GM21367 (cell line): ENCODE measurements around the gene AFG1L.
"Not testable (repeated sequence)": the region's sequence is repeated elsewhere in the genome, so short reads cannot be mapped to it uniquely, and the experiment has no call there.

ENCODE experiments used
- ATAC-seq: cut with Tn5 transposase; IDR thresholded peaks from one replicate; pipeline ENCODE4 v1.9.1; 2021; ENCODE audit not compliant: unreplicated experiment

Gene AFG1L

GRCh38 chr6:108449717-108450116 is 154.9 kb downstream of the AFG1L start:
- not testable (repeated sequence) for ATAC-seq

- no peak for ATAC-seq
Observed at GRCh38 chr6:108451816-108452215, 157.0 kb downstream of the AFG1L start.

- no peak for ATAC-seq
Observed at GRCh38 chr6:108452711-108453195, 157.9 kb downstream of the AFG1L start.

DNA sequence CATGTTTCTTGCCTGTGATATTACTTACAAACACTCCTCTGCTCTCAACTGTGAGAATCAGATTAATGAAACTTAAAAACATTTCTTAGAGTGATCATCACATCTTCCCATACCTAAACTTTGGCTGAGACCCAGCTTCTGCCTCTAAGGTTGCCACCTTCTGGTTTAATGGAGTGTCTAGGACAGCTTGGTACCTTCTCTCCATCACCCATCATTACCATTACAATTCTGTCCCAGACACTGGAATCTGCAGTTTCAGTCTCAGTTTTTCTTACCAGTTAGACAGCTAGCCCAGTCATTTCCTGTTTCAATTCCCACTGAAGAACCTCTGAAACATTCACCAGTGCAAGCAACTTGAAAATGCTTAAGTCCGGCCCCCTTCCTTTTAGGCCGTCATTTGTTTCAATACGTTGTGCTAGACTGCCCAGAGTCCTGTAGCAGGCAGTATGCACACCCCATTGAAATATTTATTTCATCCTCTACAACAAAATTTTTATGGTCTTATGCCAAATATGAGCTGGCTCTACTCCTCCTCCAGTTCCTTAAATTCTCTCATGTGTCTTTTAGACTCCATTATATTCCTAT is 158.8 kb downstream of the AFG1L start:
- ATAC-seq = no peak

GRCh38 chr6:108454356-108454755 is 159.5 kb downstream of the AFG1L start:
- ATAC-seq = no peak

DNA sequence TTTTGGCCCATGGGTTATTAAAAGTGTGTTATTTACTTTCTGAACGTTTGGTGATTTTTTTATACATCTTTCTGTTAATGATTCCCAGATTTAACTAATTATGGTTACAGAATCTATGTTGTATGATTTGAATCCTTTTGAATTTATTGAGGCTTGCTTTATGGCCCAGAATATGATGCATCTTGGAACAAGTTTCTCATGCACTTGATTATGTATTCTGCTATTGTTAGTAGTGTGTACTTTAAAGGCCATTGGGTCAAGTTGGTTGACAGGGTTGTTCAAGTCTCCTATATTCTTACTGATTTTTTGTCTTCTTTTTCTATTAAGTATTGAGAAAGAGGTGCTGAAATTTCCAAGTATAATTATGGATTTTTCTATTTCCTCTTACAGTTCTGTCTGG is 160.8 kb downstream of the AFG1L start:
- no peak for ATAC-seq

GRCh38 chr6:108463784-108464183 is 168.9 kb downstream of the AFG1L start:
- ATAC-seq = no peak

- no peak for ATAC-seq
Observed at GRCh38 chr6:108464418-108465097, 169.7 kb downstream of the AFG1L start.

DNA sequence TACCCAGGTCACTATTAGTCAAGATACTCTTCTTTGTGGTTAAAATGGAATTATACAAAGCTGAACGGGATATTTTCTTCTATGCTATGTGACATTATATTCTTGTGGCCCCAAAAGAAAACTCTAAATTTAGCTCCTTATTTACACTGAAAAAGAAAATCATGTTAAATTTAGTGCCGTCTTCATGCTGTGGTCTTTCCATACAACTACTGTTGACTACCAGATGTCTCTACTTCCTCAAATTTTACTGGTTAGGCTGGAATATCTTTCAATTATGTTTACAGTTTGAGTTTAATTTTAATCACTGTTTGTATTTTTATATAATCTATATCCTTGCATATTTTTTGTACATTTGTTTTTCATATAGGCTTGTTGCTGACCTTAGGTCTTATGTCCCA is 170.2 kb downstream of the AFG1L start:
- no peak for ATAC-seq

GRCh38 chr6:108468346-108468745 is 173.5 kb downstream of the AFG1L start:
- ATAC-seq = no peak

DNA sequence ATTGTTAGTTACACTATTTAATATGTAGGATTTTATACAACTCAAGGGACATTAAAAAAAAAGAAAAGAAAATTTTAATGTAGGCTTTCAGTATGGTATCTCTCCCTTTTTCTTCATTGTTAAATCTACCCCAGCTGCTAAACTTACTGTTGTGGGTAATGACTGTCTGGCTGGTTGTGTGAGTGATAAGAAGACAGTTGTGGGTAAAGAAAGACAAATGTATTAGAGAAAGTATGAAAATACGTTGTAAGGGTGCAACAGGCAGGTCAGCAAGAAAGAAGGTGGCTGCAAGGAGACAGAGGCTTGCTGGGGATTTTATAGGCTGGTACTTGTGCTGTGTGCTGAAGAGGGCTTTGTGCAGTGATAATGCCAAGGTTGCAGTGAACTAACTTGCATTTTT is 174.5 kb downstream of the AFG1L start:
- no peak for ATAC-seq

- no peak for ATAC-seq
Observed at GRCh38 chr6:108473197-108473596, 178.3 kb downstream of the AFG1L start.

GRCh38 chr6:108476376-108476775 is 181.5 kb downstream of the AFG1L start:
- ATAC-seq = no peak

GRCh38 chr6:108476847-108477430 is 182.1 kb downstream of the AFG1L start:
- ATAC-seq = no peak

DNA sequence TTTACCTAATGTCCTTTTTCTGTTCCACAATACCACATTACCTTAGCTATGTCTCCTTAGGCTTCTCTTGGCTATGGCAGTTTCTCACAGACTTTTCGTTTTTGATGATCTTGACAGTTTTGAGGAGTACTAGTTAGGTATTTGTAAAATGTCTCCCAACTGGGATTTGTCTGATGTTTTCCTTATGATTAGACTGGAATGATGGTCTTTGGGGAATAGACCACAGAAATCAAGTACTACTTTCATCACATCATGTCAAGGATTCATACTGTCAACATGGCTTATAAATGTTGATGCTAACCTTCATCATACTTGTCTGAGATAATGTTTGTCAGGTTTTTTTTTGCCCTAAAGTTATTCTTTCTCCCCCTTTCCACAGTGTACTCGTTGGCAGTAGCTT is 187.7 kb downstream of the AFG1L start:
- ATAC-seq = no peak

GRCh38 chr6:108484016-108484415 is 189.2 kb downstream of the AFG1L start:
- ATAC-seq = no peak

DNA sequence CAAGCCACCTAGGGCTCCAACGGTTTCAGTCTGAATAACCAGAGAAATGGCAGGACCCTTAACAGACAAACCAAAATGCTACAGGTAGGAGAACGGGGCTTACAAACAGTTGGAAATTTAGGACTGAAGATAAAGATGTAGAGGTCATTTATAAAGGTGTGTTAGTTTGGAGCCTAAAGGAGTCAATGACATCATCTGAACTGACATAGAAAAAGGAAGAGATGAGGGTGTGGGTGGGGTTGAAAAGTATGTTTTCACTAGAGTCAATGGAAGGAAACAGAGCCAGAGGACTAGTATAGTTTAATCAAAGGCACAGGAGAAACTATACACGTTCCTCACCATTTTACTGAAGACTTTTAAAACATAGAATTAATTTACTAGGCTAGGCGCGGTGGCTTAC is 194.8 kb downstream of the AFG1L start:
- ATAC-seq = no peak

- no peak for ATAC-seq
Observed at GRCh38 chr6:108492131-108492766, 197.4 kb downstream of the AFG1L start.

GRCh38 chr6:108494434-108494833 is 199.6 kb downstream of the AFG1L start:
- no peak for ATAC-seq

DNA sequence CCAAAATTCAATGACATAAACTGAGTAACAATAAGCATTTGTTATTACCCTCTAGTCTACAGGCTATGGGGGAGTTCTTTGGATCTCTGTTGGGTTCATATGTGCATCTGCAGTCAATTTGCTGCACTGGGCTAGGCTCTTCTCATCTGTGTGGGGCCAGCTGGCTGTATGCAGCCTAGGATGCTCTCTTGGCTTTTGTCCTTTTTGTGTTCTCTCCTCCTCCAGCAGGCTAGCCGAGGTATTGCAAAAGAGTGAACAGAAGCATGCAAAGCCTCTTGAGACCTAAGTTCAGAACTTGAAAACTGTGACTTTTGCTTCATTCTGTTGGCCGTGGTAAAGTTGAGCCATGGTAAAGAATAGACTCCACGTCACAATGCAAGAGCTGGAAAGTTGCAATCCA is 203.0 kb downstream of the AFG1L start:
- no peak for ATAC-seq

- no peak for ATAC-seq
Observed at GRCh38 chr6:108501559-108501958, 206.7 kb downstream of the AFG1L start.

DNA sequence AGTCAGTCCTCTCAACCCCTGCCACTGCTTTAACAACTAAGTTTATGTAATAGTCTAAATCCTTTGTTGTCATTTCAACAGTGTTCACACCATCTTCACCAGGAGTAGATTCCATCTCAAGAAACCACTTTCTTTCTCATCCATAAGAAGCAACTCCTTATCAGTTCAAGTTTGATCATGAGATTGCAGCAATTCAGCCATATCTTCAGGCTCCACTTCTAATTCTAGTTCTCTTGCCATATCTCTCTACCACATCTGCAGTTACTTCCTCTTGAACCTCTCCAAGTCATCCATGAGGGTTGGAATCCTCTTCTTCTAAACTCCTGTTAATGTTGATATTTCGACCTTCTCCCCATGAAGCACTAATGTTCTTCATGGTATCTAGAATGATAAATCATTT is 208.0 kb downstream of the AFG1L start:
- no peak for ATAC-seq
